Fibroblast of lung (primary cell): ENCODE data around the gene CREBRF. TPM values are rescaled to one million over a fixed set of nuclear protein-coding genes. Genes with fewer than 3 reads are reported as not detected.

ENCODE experiments used
- DNase-seq, 2 donors: peaks; one replicate each; pipeline versions ENCODE4 v3.0.0 to v3.0.0-alpha.2; 2010; ENCODE audit warnings: low read depth in 2 of 2
- H2AFZ ChIP-seq: 2 replicates; pipeline ENCODE4 v1.5.1; 2012; ENCODE audit warnings: low read length, control low read depth, inconsistent platforms
- H3K27ac ChIP-seq: 2 replicates; pipeline ENCODE4 v1.5.1; 2011; ENCODE audit warnings: low read length, control low read depth; ENCODE audit not compliant: insufficient read depth
- H3K27me3 ChIP-seq: 2 replicates; pipeline ENCODE4 v1.5.1; 2011; ENCODE audit warnings: mild to moderate bottlenecking, low read length; ENCODE audit not compliant: control insufficient read depth, insufficient read depth
- H3K36me3 ChIP-seq: 2 replicates; pipeline ENCODE4 v1.5.1; 2011; ENCODE audit warnings: low read length; ENCODE audit not compliant: control insufficient read depth, insufficient read depth
- H3K4me1 ChIP-seq: 2 replicates; pipeline ENCODE4 v1.5.1; 2011; ENCODE audit warnings: low read length; ENCODE audit not compliant: control insufficient read depth, insufficient read depth; ENCODE audit errors: extremely low read depth
- H3K4me2 ChIP-seq: 2 replicates; pipeline ENCODE4 v1.5.1; 2011; ENCODE audit warnings: low read length, control low read depth; ENCODE audit not compliant: insufficient read depth; ENCODE audit errors: extremely low read depth
- H3K4me3 ChIP-seq, 4 experiments: fragments of 200-600 bp in 1 of 4; sonication (generic) in 1 of 4; replicated peaks in 1 of 4; 2 replicates each; pipeline ENCODE4 v1.5.1; 2011 to 2016; ENCODE audit warnings: low read length in 4 of 4, low read depth in 3 of 4, mild to moderate bottlenecking in 3 of 4, control low read depth in 2 of 4, inconsistent platforms in 1 of 4, mixed read lengths in 1 of 4; ENCODE audit not compliant: insufficient read depth in 1 of 4; ENCODE audit errors: control extremely low read depth in 1 of 4
- H3K79me2 ChIP-seq: 2 replicates; pipeline ENCODE4 v1.5.1; 2012; ENCODE audit warnings: mild to moderate bottlenecking, low read length, inconsistent platforms; ENCODE audit not compliant: control insufficient read depth, insufficient read depth
- H3K9ac ChIP-seq: 2 replicates; pipeline ENCODE4 v1.5.1; 2011; ENCODE audit warnings: mild to moderate bottlenecking, low read length, control low read depth; ENCODE audit not compliant: insufficient read depth
- H3K9me3 ChIP-seq: 2 replicates; pipeline ENCODE4 v1.5.1; 2012; ENCODE audit warnings: low read depth, low read length; ENCODE audit not compliant: control insufficient read depth, insufficient read depth
- H4K20me1 ChIP-seq: 2 replicates; pipeline ENCODE4 v1.5.1; 2011; ENCODE audit warnings: low read length; ENCODE audit not compliant: control insufficient read depth, insufficient read depth; ENCODE audit errors: extremely low read depth
- EZH2 ChIP-seq: IDR thresholded peaks from 2 replicates; pipeline ENCODE4 v1.5.1; 2012; ENCODE audit warnings: low read length, control low read depth, mild to moderate bottlenecking; ENCODE audit errors: missing control alignments
- polyA plus RNA-seq, 2 donors: library from polyadenylated mRNA; depleted of rRNA in 1 of 2; stranded (reverse) in 1 of 2; unstranded in 1 of 2; fragments of >200 nt; gene quantifications; 2 replicates each; pipeline ENCODE4 v1.2.1, GENCODE V29; 2011 to 2012; ENCODE audit warnings: missing spikeins in 1 of 2
- total RNA-seq: library from RNA; depleted of rRNA; stranded (reverse); fragments of >200 nt; gene quantifications from 2 replicates; pipeline ENCODE4 v1.2.1, GENCODE V29; 2014
- TF ChIP-seq, protein P1 (sequence below), 2 donors: IDR thresholded peaks in 1 of 2; conservative IDR thresholded peaks in 1 of 2; 1 replicate in 1 of 2; 2 replicates in 1 of 2; pipeline ENCODE4 v1.5.1; 2011 to 2012; ENCODE audit warnings: low read length in 2 of 2, control low read depth in 1 of 2, inconsistent platforms in 1 of 2, low read depth in 1 of 2, mild to moderate bottlenecking in 1 of 2

The CREBRF gene
- total and polyA plus RNA-seq, 2 donors (not counting 1 experiment from before 2014, with no cell fraction given): 14.4 to 38.8 TPM

DNA sequence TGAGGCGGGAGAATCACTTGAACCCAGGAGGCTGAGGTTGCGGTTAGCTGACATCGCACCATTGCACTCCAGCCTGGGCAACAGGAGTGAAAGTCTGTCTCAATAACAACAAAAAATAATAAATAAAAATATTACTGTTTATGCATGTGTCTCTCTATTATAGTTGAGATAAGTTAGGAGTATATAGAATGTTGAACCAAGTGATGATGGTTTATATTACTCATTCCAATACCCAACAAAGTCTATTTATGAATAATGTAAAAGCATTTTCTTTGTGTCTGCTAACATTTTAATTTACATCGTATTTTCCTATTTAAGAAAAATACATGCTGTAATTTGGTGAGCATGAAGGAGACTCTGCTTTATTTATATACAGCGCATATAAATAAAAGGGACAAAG lies 35.8 kb downstream of the CREBRF start:
- Histone ChIP-seq H3K36me3 (no peaks in the 10 kb centered on the region), H3K4me2 (no peak overlapping the region)
- no peak for DNase-seq

DNA sequence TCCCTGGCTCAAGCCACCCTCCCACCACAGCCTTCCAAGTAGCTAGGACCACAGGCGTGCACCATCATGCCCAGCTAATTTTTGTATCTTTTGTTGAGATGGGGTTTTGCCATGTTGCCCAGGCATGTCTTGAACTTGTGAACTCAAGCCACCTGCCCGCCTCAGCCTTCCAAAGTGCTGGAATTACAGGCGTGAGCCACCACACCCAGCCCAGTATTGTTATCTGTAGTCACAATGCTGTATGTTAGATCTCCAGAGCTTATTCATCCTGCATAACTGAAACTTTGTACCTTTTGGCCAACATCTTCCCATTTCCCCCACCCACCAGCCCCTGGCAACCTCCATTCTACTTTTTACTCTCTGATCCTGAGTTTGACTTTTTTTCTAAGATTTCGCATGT lies 37.5 kb downstream of the CREBRF start:
- DNase-seq: no peak
- H3K27me3 ChIP-seq: no peaks in the 10 kb centered on the region
- TF ChIP-seq, protein P1, sequence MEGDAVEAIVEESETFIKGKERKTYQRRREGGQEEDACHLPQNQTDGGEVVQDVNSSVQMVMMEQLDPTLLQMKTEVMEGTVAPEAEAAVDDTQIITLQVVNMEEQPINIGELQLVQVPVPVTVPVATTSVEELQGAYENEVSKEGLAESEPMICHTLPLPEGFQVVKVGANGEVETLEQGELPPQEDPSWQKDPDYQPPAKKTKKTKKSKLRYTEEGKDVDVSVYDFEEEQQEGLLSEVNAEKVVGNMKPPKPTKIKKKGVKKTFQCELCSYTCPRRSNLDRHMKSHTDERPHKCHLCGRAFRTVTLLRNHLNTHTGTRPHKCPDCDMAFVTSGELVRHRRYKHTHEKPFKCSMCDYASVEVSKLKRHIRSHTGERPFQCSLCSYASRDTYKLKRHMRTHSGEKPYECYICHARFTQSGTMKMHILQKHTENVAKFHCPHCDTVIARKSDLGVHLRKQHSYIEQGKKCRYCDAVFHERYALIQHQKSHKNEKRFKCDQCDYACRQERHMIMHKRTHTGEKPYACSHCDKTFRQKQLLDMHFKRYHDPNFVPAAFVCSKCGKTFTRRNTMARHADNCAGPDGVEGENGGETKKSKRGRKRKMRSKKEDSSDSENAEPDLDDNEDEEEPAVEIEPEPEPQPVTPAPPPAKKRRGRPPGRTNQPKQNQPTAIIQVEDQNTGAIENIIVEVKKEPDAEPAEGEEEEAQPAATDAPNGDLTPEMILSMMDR (conservative IDR thresholded peaks at IDR 0.05 in 1 of 2, IDR thresholded peaks at IDR 0.05 in 1 of 2; ENCODE audit: low read depth in 1 of 2, low read length in 2 of 2): no peak
- no peak for TF ChIP-seq EZH2
- H3K27ac ChIP-seq: no peak overlapping the region
- no peak overlapping the region for H3K4me2 ChIP-seq
- no peak overlapping the region for H2AFZ ChIP-seq
- H3K9me3 ChIP-seq: no peaks in the 10 kb centered on the region
- no peak overlapping the region for H3K4me3 ChIP-seq
- H3K4me1 ChIP-seq: peaks cover 4% of the 10 kb centered on the region
- H4K20me1 ChIP-seq: no peaks in the 10 kb centered on the region
- no peaks in the 10 kb centered on the region for H3K36me3 ChIP-seq
- H3K79me2 ChIP-seq: no peaks in the 10 kb centered on the region
- H3K9ac ChIP-seq: no peak overlapping the region

More for the DNA sequence above, 35.8 kb downstream of the CREBRF start:
- TF ChIP-seq, protein P1 (conservative IDR thresholded peaks at IDR 0.05 in 1 of 2, IDR thresholded peaks at IDR 0.05 in 1 of 2; ENCODE audit: low read depth in 1 of 2, low read length in 2 of 2): no peak
- TF ChIP-seq EZH2: no peak
- Histone ChIP-seq H3K4me1 (peaks cover 2% of the 10 kb centered on the region), H3K9me3 (no peaks in the 10 kb centered on the region), H2AFZ (no peak overlapping the region), H3K4me3 (no peak overlapping the region), H4K20me1 (no peaks in the 10 kb centered on the region), H3K27me3 (no peaks in the 10 kb centered on the region), H3K27ac (no peak overlapping the region), H3K79me2 (no peaks in the 10 kb centered on the region), H3K9ac (no peak overlapping the region)

DNA sequence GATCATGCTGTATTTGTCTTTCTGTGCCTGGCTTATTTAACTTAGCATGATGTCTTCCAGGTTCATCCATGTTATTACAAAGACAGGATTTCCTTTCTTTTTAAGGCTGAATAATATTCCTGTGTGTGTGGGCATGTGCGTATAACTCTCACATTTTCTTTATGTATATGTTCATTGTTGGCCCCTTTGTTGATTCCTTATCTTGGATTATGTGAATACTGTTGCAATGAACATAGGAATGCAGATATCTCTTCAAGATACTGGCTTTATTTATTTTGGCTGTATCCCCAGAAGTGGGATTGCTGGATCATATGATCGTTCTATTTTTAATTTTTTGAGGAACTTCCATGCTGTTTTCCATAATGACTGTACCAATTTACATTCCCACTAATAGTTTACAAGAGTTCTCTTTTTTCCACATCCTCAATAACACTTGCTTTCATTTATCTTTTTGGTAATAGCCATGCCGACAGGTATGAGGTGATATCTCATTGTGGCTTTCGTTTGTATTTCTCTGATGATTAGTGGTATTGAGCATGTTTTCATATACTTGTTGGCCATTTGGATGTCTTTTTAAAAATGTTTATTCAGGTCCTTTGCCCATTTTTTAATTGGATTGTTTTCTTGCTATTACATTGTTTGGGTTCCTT lies 38.0 kb downstream of the CREBRF start:
- Histone ChIP-seq H3K36me3 (no peaks in the 10 kb centered on the region), H2AFZ (no peak overlapping the region), H3K27ac (no peak overlapping the region), H3K9ac (no peak overlapping the region), H3K27me3 (no peaks in the 10 kb centered on the region), H3K9me3 (no peaks in the 10 kb centered on the region), H3K4me1 (peaks cover 4% of the 10 kb centered on the region), H3K4me3 (peak overlapping the region in 1 of 4 experiments; percentile 8), H3K4me2 (peak overlapping the region; percentile 61), H4K20me1 (no peaks in the 10 kb centered on the region), H3K79me2 (no peaks in the 10 kb centered on the region)
- TF ChIP-seq, protein P1 (conservative IDR thresholded peaks at IDR 0.05 in 1 of 2, IDR thresholded peaks at IDR 0.05 in 1 of 2; ENCODE audit: low read depth in 1 of 2, low read length in 2 of 2): no peak
- peak; percentile 89 to 93 for DNase-seq
